Activated CD4-positive, alpha-beta T cell treated with anti-CD3 and anti-CD28 coated beads, Interleukin-2, amount 50 U/mL, for 16 hours (primary cell): ENCODE data around the gene COPS7A.

Source experiments
- DNase-seq: peaks from one replicate; pipeline ENCODE4 v3.0.0-alpha.2; 2020

COPS7A gene

DNA sequence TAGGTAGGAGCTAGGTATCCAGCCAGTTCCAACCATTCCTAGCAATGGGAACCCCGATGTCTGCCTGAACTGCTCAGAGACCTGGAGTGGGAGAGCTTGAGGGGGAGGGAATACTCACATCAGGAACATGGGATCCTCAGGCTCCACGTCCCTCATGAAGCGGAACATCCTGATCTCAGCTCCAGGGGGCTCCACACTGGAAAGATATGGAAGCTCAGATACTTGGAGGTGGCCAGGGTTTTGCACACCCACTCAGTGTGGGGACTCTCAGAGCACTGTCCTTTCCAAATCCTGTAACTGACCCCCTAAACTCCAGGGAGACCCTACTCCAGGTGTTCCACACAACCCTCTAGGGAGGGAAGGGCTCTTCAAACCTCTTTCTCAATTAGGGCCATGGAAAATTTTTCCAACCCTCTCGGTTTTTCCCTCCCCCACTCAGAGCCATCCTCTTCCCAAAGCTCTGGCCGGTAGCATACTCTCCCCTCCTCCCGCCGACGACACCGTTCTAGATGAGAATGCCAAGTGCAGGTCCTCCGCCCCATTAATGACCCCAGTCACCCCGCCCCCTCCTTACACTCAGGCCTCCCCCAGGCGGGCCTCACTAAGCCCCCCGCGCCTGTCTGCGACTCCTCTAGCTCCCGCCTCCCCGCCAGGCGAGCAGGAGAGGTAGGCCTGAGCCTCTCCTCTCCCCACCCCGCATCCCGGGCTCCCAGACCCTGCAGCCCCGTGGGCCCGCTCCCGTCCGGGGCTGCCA, 28.5 kb downstream of the COPS7A start:
- no peak for DNase-seq

GRCh38 chr12:6752921-6753771, 29.3 kb downstream of the COPS7A start, which contains the start of gene MLF2:
Gene MLF2, minus strand, starts transcription at chr12:6753141. Its CDS starts 807 bp downstream, at chr12:6752334.
- DNase-seq, result peak; percentile 99

GRCh38 chr12:6753772-6754356, 30.0 kb downstream of the COPS7A start:
- DNase-seq, result no peak

GRCh38 chr12:6754411-6754810, 30.6 kb downstream of the COPS7A start:
- no peak for DNase-seq

- DNase-seq, result no peak
Measured at GRCh38 chr12:6757028-6757690, 33.3 kb downstream of the COPS7A start.

DNA sequence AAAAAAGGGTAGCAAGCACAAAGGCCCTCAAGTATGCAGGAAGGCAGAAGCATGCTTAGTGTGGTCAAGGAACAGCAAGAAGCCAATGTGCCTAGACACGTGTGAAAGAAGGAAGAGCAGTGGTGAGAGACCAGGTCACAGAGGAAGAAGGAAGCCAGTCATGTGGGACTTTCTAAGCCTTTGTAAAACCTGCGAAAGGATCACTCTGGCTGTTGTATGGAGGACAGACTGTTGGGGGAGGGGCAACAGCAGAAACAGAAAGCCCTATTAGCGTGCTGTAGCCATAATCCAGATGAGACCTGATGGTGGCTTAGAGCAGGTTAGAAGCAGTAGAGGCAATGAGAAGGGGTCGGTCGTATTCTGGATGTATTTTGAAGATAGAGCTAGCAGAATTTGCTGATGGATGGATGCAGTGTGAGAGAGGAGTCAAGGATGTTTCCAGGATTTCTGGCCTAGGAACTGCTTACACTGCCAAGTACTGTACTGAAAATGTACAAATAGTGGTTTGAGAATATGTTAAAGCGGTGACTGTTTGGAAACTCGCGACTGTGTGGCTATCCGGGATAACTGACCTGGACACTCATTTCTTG, 34.8 kb downstream of the COPS7A start:
- DNase-seq, result no peak

DNA sequence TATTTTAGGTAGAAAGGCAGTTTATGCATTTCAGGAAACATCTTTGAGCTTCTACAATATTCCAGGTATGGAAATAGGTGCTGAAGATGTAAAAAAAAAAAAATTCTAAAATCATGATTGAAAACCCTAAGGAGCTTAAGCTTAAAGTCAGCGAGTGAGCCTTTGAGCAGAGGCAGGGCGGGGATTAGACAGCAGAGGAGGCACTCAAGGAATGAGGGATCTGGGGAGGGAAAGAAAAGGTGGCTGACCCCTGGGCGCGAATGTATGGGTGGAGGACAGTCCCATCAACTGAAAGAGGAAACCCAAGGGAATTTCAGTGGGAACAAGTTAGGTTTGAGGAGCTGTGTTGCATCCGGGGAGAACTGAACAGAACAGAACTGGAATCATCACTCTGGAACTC, 35.9 kb downstream of the COPS7A start:
- no peak for DNase-seq

DNA sequence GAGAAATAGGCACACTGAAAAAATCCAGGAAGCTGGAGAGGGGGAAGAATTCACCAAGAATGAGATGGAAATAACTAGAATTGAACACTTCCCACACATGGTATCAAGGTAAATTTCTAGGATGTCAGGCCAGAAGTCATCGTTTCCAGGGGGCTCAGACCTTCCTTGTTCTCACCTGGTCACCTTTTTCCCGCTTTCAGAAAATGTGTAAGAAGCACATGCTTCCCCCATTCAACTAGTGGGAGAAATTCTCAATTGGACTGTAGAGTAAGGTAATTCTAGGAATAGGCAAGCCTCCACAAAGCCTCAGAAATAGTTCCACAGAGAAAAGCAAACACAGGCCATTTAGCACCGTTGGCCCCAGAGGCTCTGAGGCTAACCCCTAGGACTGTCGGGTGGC, 39.5 kb downstream of the COPS7A start:
- no peak for DNase-seq

DNA sequence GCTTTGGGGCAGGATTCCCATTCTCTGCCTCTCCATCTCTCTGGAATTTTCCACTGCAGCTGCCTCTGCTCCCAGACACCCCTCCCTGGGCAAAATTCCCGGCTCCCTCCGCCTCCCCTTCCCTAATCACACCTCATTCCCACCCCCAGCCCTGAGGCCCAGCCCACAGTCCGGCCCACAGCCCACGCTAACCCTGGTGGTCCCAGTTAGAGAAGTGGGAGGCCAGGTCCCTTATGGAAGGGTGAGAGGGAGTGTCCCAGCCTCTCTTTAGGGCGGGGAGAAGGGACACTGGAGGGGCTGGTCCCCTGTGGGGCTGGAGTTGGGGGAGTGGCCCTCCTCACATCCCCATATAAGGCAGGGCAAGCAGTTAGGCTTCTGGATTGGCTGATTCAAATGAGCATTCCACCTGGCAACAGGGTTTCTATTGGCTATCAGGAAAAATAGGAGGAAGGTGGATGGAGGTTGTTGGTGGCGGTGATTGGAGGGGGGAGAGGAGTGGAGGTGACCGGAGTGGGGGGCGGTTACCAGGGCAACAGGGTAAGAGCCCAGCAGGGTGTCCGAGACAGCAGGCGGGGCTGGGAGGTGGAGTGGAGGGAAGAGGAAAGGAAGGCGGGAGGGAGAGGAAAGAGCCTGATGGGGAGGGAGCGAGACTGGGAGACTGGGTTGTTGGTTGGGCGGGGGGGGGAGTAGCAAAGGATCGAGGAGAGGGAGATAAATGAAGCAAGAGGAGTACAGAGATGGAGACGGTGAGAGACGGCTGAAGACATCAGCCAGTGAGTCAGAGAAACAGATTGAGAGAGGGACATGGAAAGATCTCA, 40.4 kb downstream of the COPS7A start:
- peak; percentile 82 for DNase-seq

GRCh38 chr12:6765048-6765633, 41.3 kb downstream of the COPS7A start:
- DNase-seq, result no peak

DNA sequence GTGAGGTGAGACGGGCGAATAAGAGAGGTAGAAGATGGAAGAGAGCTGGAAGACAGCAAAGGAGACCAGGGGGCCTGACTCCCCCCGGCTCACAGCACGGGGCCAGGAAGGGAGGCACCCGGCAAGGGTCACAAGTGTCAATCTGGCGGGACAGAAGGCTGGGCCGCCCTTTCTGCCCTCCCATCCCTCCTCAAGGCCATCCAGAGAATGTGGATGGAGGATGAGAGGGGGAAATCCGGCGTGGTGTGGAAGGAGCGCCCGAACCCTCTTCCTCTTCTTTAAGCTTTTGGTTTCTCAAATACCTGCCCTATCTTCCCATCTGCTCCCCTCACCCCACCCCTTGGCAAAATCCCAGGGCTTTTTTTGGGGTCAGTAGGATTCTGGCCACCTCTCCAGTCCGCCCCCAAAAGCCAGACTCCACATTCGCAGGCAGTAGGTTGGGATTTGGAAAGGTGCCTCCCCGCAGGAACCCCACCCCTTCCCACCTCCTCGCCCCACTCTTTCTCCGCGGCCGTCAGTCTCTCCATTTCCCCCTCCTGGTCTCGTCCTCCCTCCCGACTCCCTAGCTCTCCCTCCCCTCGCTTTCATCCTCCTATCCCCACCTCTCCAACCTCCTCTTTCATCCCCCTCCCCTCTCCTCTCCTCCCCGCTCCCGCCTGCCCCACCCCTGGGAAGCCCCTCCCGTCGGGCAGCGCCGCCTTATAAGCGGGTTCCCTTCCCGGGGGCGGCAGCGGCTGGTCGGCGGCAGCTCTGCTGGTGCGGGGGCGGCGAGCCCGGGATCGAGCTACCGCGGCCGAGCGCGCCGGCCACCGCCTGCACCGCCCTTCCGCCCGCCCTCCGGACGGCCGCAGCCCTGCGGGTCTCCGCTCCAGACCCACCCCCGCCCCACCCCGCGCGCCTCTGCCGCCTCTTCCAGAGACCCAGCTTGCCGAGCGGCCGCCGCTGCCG, 42.1 kb downstream of the COPS7A start, which contains the start of gene PTMS:
Gene PTMS (plus strand): TSS at position 730 of the 948 bp plus-strand sequence. CDS start 343 bp downstream, outside the sequence.
- DNase-seq, result no peak

- DNase-seq, result no peak
Measured at GRCh38 chr12:6766651-6767349, 43.0 kb downstream of the COPS7A start.

DNA sequence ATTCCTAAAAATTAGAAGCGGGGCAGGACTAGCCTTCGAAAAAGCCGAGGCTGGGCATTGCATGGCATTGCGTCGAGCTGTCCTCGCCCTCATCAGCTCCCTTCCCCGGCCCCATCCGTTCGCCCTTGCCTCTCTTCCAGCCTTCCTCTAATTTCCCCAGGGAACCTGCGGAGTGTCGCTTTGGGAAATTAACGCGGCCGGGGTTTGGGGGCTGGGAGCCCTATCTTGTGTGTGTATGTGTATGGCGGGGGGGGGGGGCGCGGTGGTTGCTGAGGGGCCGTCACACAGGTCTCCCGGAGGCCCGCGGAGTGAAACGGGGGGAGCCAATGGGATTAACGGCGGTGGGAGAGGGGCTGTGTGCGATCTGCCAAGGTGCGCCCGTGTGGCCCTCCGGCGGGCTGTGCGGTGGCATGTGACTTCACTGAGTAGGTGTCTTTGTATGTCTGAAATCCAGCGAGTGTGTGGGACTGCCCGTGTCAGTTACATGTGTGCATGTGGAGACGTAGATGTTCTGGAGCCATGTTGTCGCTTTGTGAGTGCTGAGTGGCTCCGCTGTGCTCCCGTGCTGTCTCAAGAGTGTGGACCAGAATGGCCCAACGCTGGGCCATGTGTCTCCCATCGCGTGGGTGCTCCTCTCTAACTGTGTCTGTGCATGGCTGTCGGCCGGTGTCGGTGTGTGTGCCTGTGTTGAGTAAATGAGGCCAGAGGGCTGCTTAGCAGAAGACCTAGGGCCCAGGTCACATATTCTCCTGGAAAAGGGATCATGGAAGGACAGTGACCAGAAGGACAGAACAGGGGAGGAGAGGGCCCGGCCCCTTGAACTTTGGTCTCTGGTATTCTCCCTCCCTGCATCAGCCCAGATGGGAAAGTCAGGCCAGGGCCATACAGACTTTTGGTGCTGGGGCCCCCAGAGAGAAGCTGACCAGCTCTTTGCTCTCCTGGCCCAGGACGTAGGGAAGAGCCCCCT, 43.8 kb downstream of the COPS7A start:
- no peak for DNase-seq

GRCh38 chr12:6768437-6768914, 44.6 kb downstream of the COPS7A start:
- no peak for DNase-seq

GRCh38 chr12:6768990-6769389, 45.1 kb downstream of the COPS7A start:
- no peak for DNase-seq

DNA sequence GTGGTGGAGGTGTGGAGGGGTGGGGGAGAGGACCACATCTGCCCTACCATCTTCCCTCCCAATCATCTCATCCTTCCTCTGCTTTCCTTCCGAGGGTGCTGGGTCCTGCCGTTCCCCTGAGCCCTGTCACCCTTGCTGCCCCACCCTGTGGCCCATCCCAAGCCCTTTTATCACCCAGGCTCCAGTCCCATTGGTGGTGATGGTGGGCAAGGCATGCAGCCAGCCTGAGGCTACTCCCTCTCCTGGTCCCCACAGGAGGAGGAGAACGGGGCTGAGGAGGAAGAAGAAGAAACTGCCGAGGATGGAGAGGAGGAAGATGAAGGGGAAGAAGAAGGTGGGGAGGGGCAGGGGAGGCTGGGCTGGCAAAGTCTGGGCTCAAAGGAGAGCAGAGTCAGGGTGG, 45.8 kb downstream of the COPS7A start:
- no peak for DNase-seq

DNA sequence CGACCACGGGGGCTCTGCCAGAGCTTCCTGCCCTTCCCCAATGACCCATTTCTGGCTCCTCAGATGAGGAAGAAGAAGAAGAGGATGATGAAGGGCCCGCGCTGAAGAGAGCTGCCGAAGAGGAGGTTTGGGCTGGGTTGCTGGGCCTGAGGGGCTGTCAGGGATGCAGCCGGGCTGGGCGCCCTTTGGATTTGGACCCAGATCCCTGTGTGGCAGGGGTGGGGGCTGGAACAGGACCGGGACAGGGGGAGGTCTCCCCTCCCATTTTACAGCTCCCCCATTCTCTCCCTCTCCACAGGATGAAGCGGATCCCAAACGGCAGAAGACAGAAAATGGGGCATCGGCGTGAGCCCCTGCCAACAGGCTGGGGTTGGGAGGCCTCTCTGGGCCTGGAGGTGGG, 46.2 kb downstream of the COPS7A start:
- DNase-seq, result no peak

DNA sequence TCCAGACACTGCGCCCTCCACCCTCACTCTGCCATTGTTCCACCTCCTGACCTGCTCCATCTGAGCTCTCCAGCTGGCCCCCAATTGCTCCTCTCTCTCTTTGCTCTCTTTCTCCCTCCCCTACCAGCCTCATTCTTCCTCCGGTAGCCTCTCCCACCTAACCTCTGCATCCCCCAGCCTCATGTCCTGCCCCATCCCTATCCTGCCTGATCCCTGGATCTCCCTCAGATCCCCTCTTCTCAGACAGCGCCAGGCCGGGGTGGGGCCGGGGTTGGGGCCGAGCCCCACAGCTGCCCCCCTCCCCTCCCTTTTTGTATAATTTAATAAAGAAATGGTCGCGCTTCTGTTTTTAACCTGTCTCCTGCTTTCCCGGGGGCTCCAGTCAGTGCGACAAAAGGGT, 46.8 kb downstream of the COPS7A start:
- DNase-seq, result no peak
